ENCODE measurements around the gene ZNF467. TPM values are rescaled to one million over a fixed set of nuclear protein-coding genes. Genes with fewer than 3 reads are reported as not detected.

ZNF467 gene
- polyA plus RNA-seq (2011; rRNA removed) (0.14 and 0.32 TPM in 2 replicates), polyA minus RNA-seq (2011; rRNA and poly(A)+ RNA removed) (0.28 and 0.48 TPM in 2 replicates)

GRCh38 chr7:149773446-149774236, at the start of gene ZNF467:
ZNF467 (minus strand) TSS chr7:149773588; CDS start chr7:149771032, 2,556 bp downstream.
- CTCF ChIA-PET, result interaction anchor here (0.8 to 0.9 kb wide), 2 partner anchors 24 to 148 kb away, joined by 3 read pairs; no protein-coding TSS in a partner anchor
- no peak for TF ChIP-seq CTCF (IDR thresholded peaks at IDR 0.05; ENCODE audit: low read depth, low read length)
- Histone ChIP-seq H3K9me3 (ENCODE audit: control insufficient read depth, insufficient read depth, low read length) (no peaks in the 10 kb centered on the region), H3K4me3 (ENCODE audit: low read depth, low read length) (peak within 1 kb of the TSS; percentile 67), H3K27me3 (ENCODE audit: control insufficient read depth, insufficient read depth, low read length) (peaks cover 35% of the 10 kb centered on the region), H3K27ac (ENCODE audit: low read depth, low read length) (no peak within 1 kb of the TSS)
- POLR2A ChIA-PET, result interaction anchor here (0.7 kb wide), 1 partner anchor 98 kb away, joined by 3 read pairs; no protein-coding TSS in a partner anchor
- DNase-seq (ENCODE audit: low read depth, low spot score), result no peak

GRCh38 chr7:149822353-149822943, 49.1 kb upstream of the ZNF467 start:
- POLR2A ChIA-PET, result no interaction called here

GRCh38 chr7:149821191-149822148, 48.1 kb upstream of the ZNF467 start:
- ChIA-PET CTCF (no interaction called here), POLR2A (no interaction called here)
- TF ChIP-seq CTCF (IDR thresholded peaks at IDR 0.05; ENCODE audit: low read depth, low read length), result no peak
- no peak for DNase-seq (ENCODE audit: low read depth, low spot score)
- no peak overlapping the region for H3K4me3 ChIP-seq (ENCODE audit: low read depth, low read length)
- H3K27me3 ChIP-seq (ENCODE audit: control insufficient read depth, insufficient read depth, low read length), result peaks cover 2% of the 10 kb centered on the region
- H3K27ac ChIP-seq (ENCODE audit: low read depth, low read length), result no peak overlapping the region
- H3K9me3 ChIP-seq (ENCODE audit: control insufficient read depth, insufficient read depth, low read length), result no peaks in the 10 kb centered on the region; the same call in 1 of the 2 replicates

More at GRCh38 chr7:149822353-149822943, 49.1 kb upstream of the ZNF467 start:
- Histone ChIP-seq H3K27ac (ENCODE audit: low read depth, low read length) (no peak overlapping the region), H3K9me3 (ENCODE audit: control insufficient read depth, insufficient read depth, low read length) (no peaks in the 10 kb centered on the region; the same call in 1 of the 2 replicates), H3K27me3 (ENCODE audit: control insufficient read depth, insufficient read depth, low read length) (peaks cover 2% of the 10 kb centered on the region), H3K4me3 (ENCODE audit: low read depth, low read length) (no peak overlapping the region)
- DNase-seq (ENCODE audit: low read depth, low spot score), result no peak
- no peak for TF ChIP-seq CTCF (IDR thresholded peaks at IDR 0.05; ENCODE audit: low read depth, low read length)
- CTCF ChIA-PET, result no interaction called here

GRCh38 chr7:149820622-149821190, 47.3 kb upstream of the ZNF467 start:
- TF ChIP-seq CTCF (IDR thresholded peaks at IDR 0.05; ENCODE audit: low read depth, low read length), result no peak
- H3K27ac ChIP-seq (ENCODE audit: low read depth, low read length), result no peak overlapping the region
- no peaks in the 10 kb centered on the region; the same call in 1 of the 2 replicates for H3K9me3 ChIP-seq (ENCODE audit: control insufficient read depth, insufficient read depth, low read length)
- H3K4me3 ChIP-seq (ENCODE audit: low read depth, low read length), result no peak overlapping the region
- H3K27me3 ChIP-seq (ENCODE audit: control insufficient read depth, insufficient read depth, low read length), result peaks cover 2% of the 10 kb centered on the region
- ChIA-PET POLR2A (no interaction called here), CTCF (no interaction called here)
- DNase-seq (ENCODE audit: low read depth, low spot score), result no peak
